Measurements from ENCODE around the gene CNTNAP2.

DNA sequence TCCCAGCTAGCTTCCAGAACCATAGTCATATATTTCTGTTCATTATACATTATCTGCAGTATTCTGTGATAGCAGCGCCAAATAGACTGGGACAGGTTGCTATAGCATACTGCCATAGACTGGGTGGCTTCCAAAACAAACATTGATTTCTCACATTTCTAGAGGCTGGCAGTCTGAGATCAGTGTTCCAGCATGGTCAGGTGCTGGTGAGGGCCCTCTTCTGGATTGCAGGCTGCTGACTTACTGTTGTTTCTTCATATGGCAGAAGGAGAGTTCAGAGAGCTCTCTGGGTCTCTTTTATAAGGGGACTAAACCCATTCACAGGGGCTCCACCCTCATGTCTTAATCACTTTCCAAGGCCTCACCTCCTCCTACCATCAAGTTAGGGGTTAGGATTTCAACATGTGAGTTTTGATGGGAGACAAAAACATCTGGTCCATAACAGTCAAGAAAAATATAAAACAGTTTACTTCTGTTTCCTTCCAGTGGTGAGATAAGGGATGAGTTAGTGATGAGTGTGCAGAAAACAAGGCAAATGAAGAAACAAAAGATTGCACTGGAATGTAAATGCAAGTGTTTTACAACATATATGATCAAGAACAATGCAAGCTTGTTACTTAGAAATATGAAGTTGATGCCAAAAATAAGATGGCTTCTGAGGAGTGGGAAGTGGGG is 2074.9 kb downstream of the CNTNAP2 start:
- no peak for TF ChIP-seq POLR2AphosphoS5 (IDR thresholded peaks at IDR 0.05; ENCODE audit: insufficient read depth in 1 of 2, low read depth in 1 of 2)
- TF ChIP-seq, protein P1, sequence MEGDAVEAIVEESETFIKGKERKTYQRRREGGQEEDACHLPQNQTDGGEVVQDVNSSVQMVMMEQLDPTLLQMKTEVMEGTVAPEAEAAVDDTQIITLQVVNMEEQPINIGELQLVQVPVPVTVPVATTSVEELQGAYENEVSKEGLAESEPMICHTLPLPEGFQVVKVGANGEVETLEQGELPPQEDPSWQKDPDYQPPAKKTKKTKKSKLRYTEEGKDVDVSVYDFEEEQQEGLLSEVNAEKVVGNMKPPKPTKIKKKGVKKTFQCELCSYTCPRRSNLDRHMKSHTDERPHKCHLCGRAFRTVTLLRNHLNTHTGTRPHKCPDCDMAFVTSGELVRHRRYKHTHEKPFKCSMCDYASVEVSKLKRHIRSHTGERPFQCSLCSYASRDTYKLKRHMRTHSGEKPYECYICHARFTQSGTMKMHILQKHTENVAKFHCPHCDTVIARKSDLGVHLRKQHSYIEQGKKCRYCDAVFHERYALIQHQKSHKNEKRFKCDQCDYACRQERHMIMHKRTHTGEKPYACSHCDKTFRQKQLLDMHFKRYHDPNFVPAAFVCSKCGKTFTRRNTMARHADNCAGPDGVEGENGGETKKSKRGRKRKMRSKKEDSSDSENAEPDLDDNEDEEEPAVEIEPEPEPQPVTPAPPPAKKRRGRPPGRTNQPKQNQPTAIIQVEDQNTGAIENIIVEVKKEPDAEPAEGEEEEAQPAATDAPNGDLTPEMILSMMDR (IDR thresholded peaks at IDR 0.05), result no peak
- no peak for TF ChIP-seq POLR2A (IDR thresholded peaks at IDR 0.05)
